ENCODE measurements around the gene GPR27.

- TF ChIP-seq CTCF (conservative IDR thresholded peaks at IDR 0.05; ENCODE audit: low read depth in 2 of 2) (no peak), EZH2 (IDR thresholded peaks at IDR 0.05; ENCODE audit: low read depth, unreplicated experiment) (no peak), POLR2AphosphoS5 (IDR thresholded peaks at IDR 0.05; ENCODE audit: low read depth) (no peak), REST (IDR thresholded peaks at IDR 0.05; ENCODE audit: unreplicated experiment) (no peak), EZH2phosphoT487 (IDR thresholded peaks at IDR 0.05; ENCODE audit: unreplicated experiment) (no peak), ZNF114 (CRISPR knock-in tag; IDR thresholded peaks at IDR 0.05) (no peak), ETS1 (IDR thresholded peaks at IDR 0.05) (no peak)
Measured at GRCh38 chr3:71771126-71771525, 17.5 kb downstream of the GPR27 start.
